HG03135 (cell line): ENCODE results near the gene RBM39.

Source experiments
- ATAC-seq: cut with Tn5 transposase; IDR thresholded peaks from one replicate; pipeline ENCODE4 v1.9.1; 2021; ENCODE audit warnings: mild to moderate bottlenecking, moderate library complexity; ENCODE audit not compliant: unreplicated experiment

The RBM39 gene

DNA sequence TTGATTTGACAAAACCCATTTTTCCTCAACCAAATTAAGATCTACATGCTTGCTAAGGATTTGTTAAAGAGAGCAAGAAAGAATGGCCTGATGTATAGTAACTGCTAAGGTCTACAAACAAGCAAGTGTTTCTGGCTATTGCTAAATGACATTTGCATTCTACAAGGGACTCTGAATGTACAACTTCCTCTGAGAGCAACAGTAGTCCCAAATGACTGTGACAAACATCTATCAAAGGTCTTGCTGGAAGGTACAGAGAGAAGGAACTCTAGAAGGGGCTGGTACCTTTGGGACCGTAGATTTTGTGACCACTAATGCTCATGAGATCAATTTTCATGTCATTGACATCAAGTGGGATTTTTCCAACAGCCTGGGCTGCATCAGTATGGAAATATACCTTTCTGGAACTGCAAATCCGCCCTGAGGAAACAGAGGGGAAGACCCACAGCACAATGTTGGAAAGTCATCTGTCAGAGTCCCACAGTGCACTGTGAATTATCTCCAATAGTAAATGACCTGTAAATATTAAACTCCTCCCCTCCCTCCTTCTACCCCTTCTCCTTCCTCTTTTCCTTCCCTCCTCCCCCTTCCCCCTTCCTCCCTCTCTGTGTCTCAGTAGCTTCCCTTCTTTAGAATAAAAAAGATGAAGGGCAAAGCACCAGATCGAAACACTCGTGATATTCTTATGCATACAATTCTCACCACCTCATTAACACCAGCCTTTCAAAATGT lies 61.4 kb downstream of the RBM39 start:
- ATAC-seq: no peak

DNA sequence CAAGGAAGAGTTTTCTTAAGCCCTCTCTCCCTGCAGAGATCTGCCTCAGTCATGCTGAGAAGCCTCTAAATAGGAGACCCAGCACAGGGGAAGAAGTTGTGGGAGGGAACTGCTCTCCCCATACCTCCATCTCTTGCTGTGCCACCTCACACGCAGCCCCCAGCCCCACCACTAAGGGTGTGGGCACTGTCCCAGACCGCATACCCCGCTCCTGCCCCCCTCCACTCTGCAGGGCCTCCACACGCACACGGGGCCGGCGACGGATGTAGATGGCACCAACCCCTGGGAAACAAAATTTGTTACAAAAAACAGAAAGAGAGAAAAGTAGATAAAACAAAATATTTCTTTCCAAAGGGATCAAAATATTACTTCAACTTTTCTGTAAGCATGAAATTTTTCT lies 67.1 kb downstream of the RBM39 start:
- ATAC-seq: no peak

DNA sequence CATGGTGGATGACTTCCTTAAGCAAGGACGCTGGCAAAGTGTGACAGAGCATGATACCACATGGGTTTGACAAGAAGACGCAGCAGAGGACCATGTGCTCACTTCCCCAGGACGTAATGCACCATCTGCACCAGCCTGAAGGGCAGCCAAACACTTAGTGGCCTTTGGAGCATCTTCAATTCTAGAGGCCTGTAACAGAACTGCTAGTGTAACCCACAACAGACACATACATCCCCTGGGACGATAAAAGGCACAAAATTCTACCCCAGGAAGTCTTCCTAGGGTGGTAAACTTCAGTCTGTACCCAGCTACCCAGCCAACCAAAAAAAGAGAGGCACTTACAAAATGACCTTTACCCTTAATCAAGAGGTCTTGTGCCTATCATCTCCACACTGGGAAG lies 68.2 kb downstream of the RBM39 start:
- no peak for ATAC-seq

DNA sequence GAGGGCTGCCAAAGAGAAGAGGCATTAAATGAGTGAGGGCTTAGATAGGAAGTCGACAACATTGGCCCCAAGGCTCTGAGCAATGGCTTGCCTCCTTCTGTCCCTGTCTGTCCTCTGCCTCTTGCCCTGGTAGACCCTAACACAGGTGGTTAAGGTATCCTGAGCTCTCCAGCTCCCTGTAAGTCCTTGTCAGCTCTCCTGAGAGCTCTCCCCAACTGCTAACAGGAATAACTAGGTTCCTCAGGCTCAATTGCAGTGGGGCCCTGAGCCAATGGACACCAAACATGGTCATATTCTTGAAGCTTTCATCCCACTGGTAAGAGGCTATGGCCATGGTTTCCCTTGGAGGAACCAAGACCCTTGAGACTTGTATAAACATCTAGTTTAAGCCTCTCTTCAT lies 72.4 kb downstream of the RBM39 start:
- no peak for ATAC-seq

DNA sequence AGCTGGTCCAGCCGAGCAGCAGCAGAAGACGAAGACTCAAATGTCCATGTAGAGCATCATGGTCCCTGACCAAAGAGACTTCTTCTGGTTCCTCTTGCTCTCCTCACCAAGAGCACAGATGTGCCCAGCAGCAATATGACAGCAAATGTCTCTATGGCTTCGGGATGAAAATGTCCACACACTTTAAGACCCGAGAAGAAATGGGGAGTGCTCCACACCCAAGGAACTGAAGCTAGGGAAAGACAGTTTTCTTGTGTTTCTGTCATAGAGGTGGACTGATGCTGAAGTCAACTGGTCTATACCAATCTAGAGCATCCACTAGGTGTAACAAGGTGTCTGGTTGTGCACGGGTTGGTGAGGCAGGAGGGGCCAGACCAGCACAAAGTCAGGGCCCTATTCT lies 72.8 kb downstream of the RBM39 start:
- ATAC-seq: no peak

DNA sequence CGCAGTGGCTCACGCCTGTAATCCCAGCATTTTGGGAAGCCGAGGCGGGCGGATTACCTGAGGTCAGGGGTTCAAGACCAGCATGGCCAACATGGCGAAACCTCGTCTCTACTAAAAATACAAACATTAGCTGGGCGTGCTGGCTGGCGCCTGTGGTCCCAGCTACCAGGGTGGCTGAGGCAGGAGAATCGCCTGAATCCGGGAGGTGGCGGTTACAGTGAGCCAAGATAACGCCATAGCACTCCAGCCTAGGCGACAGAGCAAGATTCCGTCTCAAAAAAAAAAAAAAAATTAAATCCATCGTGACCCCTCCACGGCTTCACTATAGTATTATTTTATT lies 76.1 kb downstream of the RBM39 start:
- no peak for ATAC-seq

DNA sequence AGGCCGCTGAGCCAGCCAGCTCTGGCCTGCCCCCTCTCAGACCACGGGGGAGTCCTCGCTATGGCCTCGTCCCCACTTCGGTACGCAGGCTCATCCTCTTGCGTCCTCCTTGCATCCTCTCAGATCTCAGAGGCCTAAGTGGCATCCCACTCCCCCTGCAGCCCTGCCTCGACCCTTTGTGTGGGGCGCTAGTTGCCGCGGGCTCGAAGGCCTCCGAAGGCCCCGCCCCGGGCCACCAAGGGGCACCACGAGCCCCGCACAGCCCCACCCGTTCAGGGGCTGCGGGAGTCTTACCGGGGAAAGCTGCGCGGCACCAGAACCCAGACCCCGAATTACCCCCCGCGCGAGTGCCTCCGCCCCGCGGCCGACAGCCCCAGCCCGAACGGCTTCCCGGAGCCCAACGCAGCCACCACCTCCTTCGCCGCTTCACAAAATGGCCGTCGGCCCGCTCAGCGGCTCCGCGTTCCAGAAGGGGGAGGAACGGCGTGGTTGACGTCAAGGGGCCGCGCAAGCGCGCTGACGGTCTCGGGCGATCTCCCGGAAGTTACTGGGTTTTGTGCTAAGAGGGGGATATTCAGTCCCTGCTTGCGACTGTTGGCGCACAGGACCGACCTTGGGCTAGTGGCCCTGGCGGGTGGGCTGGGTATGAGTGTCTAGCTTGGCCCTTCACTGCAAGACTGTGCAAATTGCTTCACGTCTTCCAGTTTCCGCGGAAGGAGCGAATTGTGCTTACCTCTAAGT lies 77.4 kb downstream of the RBM39 start, which contains the start of the genes CPNE1 and RBM12:
TSS of gene CPNE1 (minus strand) at position 435 of the 741 bp plus-strand sequence. CDS start 31,977 bp downstream, outside the sequence.
TSS of gene RBM12 (minus strand) at position 435 of the 741 bp plus-strand sequence. CDS start 9,578 bp downstream, outside the sequence.
- peak; percentile 71 for ATAC-seq

DNA sequence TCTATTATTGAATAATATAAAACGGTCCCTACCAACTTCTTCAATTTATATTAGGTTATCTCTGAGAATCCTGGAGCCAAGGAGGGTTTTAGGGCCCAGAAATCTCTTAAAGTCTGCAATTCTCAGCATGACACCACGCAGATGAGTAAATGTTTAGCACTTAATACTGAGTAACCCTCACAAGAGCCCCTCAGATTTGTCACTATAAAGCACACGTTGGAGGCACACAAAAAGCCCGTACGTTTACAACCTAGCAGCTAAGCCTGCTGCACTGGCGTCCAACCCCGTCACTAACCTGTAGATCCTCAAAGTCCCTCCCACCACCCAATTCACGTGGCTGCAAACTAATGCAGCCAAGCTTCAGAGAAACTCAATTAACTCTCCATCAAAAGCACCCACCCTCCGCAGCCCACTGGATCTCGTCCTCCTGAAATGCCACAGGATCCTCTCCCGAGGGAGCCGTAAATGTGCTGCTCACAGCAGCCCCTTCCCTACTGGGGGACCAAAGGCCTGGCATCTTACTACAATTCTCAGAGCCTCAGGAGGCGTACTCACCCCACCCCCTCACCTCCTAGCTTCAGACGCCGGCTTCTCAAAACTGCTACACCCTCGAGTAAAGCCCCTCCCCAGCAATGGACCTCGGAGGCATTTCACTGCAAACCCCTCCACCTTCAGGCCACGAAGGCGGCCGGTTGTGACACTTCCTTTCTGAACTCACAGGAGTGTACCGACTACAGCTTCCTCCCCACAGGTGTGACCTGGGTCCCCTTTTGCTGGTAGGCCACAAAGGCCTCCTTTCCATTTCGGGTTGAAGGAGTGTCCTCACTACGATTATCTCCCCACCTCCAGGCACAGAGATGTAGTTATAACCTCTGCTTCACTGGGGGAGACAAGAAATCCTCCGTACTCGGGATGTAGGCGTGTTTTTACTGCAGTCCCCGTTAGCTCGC lies 78.3 kb downstream of the RBM39 start:
- peak; percentile 36 for ATAC-seq

DNA sequence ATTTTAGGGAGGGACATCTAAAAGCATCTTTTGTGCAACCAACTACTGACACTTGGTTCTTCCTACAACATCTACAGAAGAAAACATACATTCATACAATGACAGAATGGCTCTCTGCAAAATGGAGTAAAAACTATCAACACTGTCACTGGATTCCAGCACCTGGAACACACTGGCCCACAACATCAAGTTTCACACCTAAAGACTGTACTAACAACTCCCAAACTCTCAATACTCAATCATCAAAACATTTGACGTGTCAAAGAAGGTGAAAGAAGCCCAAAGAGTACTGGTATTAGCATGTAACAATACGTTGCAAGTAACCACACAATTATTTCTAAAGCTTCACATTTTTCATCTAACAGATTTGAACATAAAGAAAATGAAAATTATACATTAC lies 79.5 kb downstream of the RBM39 start:
- ATAC-seq: no peak

DNA sequence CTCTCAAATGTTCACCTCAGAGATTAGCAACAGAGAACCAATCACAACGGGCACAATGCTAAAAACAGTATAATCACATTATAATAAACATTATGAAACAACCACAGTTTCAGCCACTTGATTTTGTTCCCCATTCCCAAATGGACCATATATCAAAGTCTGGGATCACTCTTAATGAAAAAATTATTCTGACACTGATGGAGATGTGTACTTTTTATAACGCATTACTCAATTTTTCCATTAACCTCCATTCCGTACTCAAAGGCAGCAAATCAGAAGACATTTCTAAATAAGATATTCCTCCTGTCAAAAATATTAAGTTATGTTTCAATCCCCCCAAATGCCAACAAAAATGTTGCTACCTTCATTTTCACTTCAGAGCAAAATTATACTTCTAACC lies 80.2 kb downstream of the RBM39 start:
- ATAC-seq: no peak

DNA sequence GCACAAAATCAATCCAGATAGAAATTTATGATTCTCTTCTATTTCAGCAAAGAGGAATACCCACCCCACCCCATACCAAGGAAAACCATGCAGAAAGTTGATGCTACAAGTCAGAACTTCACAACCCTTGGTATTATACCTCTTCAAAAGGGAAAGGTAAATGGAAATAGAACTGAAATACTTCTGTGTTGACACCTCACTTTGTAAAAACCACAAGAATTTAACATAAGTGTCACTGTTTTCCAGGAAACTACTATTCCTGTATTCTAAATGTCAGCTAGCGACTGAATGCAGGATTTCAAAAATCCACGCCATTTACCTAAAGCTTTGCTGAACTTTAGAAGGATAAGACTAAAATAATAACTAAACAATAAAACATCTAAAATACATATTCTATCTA lies 81.0 kb downstream of the RBM39 start:
- ATAC-seq: no peak

DNA sequence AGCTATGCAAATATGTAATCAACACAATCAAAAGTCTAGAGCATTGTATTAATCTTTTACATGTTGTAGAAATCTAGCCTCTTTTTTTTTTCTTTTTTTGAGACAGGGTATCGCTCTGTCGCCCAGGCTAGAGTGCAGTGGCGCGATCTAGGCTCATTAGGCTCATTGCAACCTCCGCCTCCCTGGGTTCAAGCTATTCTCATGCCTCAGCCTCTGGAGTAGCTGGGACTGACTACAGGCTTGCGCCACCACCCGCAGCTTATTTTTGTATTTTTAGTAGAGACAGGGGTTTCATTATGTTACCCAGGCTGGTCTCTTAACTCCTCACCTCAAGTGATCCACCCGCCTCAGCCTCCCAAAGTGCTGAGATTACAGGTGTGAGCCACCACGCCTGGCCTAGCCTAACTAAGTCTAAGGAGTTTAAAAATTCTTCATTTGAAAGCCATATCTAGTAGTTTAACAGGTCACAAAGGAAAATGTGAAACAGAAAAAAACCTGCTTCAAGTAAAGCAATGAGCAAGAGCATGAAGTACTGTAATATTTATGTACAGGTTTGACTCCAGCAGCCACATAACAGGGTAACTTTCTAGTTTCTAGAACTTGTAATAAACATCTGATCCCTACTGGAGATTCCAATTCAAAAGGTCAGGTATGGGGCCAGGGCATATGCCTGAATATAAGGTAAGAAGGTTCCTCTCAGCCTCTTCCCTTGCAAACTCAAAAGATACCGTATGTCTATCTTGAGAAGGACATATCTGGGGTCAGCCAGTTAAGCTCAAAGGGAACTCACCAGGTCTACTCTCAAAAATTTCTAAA lies 81.7 kb downstream of the RBM39 start:
- ATAC-seq: no peak

DNA sequence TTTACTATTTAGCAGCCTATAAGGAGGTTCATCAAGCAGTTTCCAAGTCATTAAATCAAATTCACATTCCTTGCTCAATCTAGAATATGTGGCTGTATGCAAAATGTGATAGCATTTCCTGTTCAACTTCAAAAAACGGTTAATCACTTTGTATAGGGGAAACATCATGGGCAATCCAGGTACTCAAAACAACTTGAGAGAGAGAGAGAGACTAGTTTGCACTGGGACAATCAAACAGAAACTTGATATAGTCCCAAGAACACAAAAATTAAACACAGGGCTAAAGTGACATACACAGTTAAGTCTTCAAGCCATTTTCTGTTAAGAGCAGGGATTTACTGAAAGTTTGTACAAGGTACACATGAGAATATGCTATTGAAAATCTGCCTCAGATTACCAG lies 84.8 kb downstream of the RBM39 start:
- no peak for ATAC-seq

DNA sequence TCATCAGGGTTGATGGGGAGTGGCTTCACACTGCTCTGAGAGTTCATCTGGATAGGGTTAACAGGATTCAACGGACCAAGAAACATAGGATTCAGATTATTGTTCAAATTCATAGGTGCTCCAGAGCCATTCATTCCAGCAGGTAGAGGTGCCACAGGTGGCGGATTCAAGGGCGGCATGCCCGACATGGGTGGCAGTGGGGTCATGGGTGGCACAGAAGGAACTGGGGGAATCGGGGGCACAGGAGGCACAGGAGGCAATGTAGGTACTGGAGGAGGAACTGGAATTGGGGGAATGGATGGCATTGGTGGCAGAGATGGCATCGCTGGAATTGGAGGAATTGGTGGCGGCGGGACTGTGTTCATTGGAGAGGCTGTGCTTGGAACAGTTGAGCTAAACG lies 87.6 kb downstream of the RBM39 start:
- no peak for ATAC-seq

DNA sequence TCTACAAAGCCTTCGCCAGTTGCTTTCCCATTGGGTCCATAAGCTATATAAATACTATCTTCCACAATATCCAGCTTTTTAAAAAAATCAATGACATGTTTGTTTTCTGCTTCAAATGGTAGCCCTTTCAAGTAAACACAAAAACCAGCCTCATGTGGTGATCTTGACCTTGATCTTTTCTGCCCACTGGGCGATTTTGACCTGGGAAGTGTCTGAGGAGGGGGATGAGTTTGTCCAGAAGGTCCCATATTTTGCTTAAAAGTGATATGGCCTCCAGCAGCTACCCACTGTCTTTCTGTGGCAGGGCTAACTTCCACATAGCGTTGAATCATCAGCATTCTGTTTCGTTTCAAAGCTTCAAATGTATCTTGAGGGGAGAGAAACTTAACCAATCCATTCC lies 88.2 kb downstream of the RBM39 start:
- ATAC-seq: no peak
